IMR-90 (cell line): ENCODE data around the gene TMC3. TPM values are rescaled to one million over a fixed set of nuclear protein-coding genes. Genes with fewer than 3 reads are reported as not detected.
A peak's percentile ranks its signal among the peaks of the same experiment; 100 is the strongest.

Experiments used
- ATAC-seq: fragments of 200-7000 bp; cut with Tn5 transposase; 2 replicates; pipeline ENCODE4 v1.9.1; 2020; ENCODE audit warnings: low read depth, mild to moderate bottlenecking, moderate library complexity
- BruUV-seq: library from RNA; stranded (reverse); fragments of 400-500 nt; replicated peaks from 2 replicates; lab custom pipeline; 2021; lab: Mats Ljungman, UMichigan
- CTCF ChIA-PET: fragments of 300-600 bp; formaldehyde crosslinking; extraction: SDS; loops from one replicate; lab custom pipeline; 2021; ENCODE audit warnings: antibody characterized with exemption; lab: Yijun Ruan, JAX
- POLR2A ChIA-PET: fragments of 300-600 bp; sonication (Branson Sonifier 250); formaldehyde crosslinking; loops from one replicate; lab custom pipeline; 2022; ENCODE audit warnings: antibody characterized with exemption; ENCODE audit not compliant: unreplicated experiment; lab: Charles Lee
- DNase-seq: peaks from one replicate; pipeline ENCODE4 v3.0.0; 2013
- H2AFZ ChIP-seq: replicated peaks from 2 replicates; pipeline ENCODE3; 2013; ENCODE audit warnings: low read length, mild to moderate bottlenecking; ENCODE audit not compliant: poor library complexity
- H2AK5ac ChIP-seq: 2 replicates; pipeline ENCODE4 v1.6.1; 2013; ENCODE audit warnings: low read depth, low read length, inconsistent platforms
- H2AK9ac ChIP-seq: replicated peaks from 2 replicates; pipeline ENCODE3; 2013; ENCODE audit warnings: mild to moderate bottlenecking, low read depth, low read length, moderate library complexity; ENCODE audit not compliant: poor library complexity
- H2BK120ac ChIP-seq: 2 replicates; pipeline ENCODE4 v1.6.1; 2013; ENCODE audit warnings: low read depth, low read length, inconsistent platforms
- H2BK15ac ChIP-seq: 3 replicates; pipeline ENCODE4 v1.6.1; 2013; ENCODE audit warnings: low read depth, low read length, inconsistent platforms
- H2BK20ac ChIP-seq: 2 replicates; pipeline ENCODE4 v1.6.1; 2013; ENCODE audit warnings: low read depth, mild to moderate bottlenecking, inconsistent platforms, low read length, moderate library complexity
- H2BK5ac ChIP-seq: 2 replicates; pipeline ENCODE4 v1.6.1; 2013; ENCODE audit warnings: mild to moderate bottlenecking, low read depth, low read length, inconsistent platforms; ENCODE audit not compliant: poor library complexity, severe bottlenecking
- H3K14ac ChIP-seq: replicated peaks from 2 replicates; pipeline ENCODE4 v1.6.1; 2013; ENCODE audit warnings: low read depth, low read length, inconsistent platforms
- H3K18ac ChIP-seq: 2 replicates; pipeline ENCODE4 v1.6.1; 2013; ENCODE audit warnings: low read depth, low read length, control low read depth
- H3K23ac ChIP-seq: 2 replicates; pipeline ENCODE4 v1.6.1; 2013; ENCODE audit warnings: low read depth, low read length, inconsistent platforms
- H3K27ac ChIP-seq: 2 replicates; pipeline ENCODE4 v1.5.1; 2013; ENCODE audit warnings: mild to moderate bottlenecking, control low read depth, low read length; ENCODE audit not compliant: insufficient read depth
- H3K27me3 ChIP-seq: 2 replicates; pipeline ENCODE4 v1.6.1; 2013; ENCODE audit warnings: low read length; ENCODE audit not compliant: control insufficient read depth, insufficient read depth
- H3K36me3 ChIP-seq: 2 replicates; pipeline ENCODE4 v1.6.1; 2013; ENCODE audit warnings: low read length, mixed read lengths; ENCODE audit not compliant: control insufficient read depth, insufficient read depth
- H3K4ac ChIP-seq: 2 replicates; pipeline ENCODE4 v1.6.1; 2013; ENCODE audit warnings: low read depth, low read length, inconsistent platforms
- H3K4me1 ChIP-seq: 2 replicates; pipeline ENCODE4 v1.6.1; 2013; ENCODE audit warnings: low read length, mixed read lengths; ENCODE audit not compliant: control insufficient read depth, insufficient read depth
- H3K4me2 ChIP-seq: 2 replicates; pipeline ENCODE4 v1.6.1; 2013; ENCODE audit warnings: low read depth, mild to moderate bottlenecking, control low read depth, low read length, moderate library complexity
- H3K4me3 ChIP-seq: 2 replicates; pipeline ENCODE4 v1.5.1; 2013; ENCODE audit warnings: low read depth, mild to moderate bottlenecking, control low read depth, low read length, moderate library complexity; ENCODE audit not compliant: insufficient read depth
- H3K56ac ChIP-seq: 2 replicates; pipeline ENCODE4 v1.6.1; 2013; ENCODE audit warnings: low read length, inconsistent platforms; ENCODE audit not compliant: insufficient read depth; ENCODE audit errors: extremely low read depth
- H3K79me1 ChIP-seq, 2 experiments: 2 replicates each; pipeline ENCODE4 v1.6.1; 2013; ENCODE audit warnings: low read length in 2 of 2, inconsistent platforms in 1 of 2, low read depth in 1 of 2
- H3K9ac ChIP-seq: 2 replicates; pipeline ENCODE4 v1.6.1; 2013; ENCODE audit warnings: low read depth, low read length, control low read depth
- H3K9me1 ChIP-seq: 2 replicates; pipeline ENCODE4 v1.6.1; 2013; ENCODE audit warnings: low read length, inconsistent platforms; ENCODE audit not compliant: insufficient read depth
- H3K9me3 ChIP-seq: 2 replicates; pipeline ENCODE4 v1.6.1; 2013; ENCODE audit warnings: low read length; ENCODE audit not compliant: control insufficient read depth, insufficient read depth
- H4K20me1 ChIP-seq: 2 replicates; pipeline ENCODE4 v1.6.1; 2013; ENCODE audit warnings: low read length, inconsistent platforms; ENCODE audit not compliant: insufficient read depth
- H4K5ac ChIP-seq: 2 replicates; pipeline ENCODE4 v1.6.1; 2013; ENCODE audit warnings: mild to moderate bottlenecking, low read depth, low read length, control low read depth
- H4K8ac ChIP-seq, 2 experiments: 2 replicates each; pipeline ENCODE4 v1.6.1; 2013; ENCODE audit warnings: low read depth in 2 of 2, low read length in 2 of 2, control low read depth in 1 of 2, inconsistent platforms in 1 of 2
- H4K91ac ChIP-seq: 2 replicates; pipeline ENCODE4 v1.6.1; 2013; ENCODE audit warnings: low read depth, low read length, inconsistent platforms; ENCODE audit not compliant: insufficient read depth
- BHLHE40 ChIP-seq: fragments of 150-350 bp; IDR thresholded peaks from 2 replicates; pipeline ENCODE4 v1.6.1; 2016; ENCODE audit warnings: mild to moderate bottlenecking, low read depth, low read length
- CEBPB ChIP-seq: IDR thresholded peaks from 2 replicates; pipeline ENCODE4 v1.6.1; 2012; ENCODE audit warnings: low read depth, low read length, improper control_type of control experiment
- CHD1 ChIP-seq: IDR thresholded peaks from 2 replicates; pipeline ENCODE4 v1.6.1; 2012; ENCODE audit warnings: low read depth, low read length, improper control_type of control experiment
- FOS ChIP-seq: fragments of 150-350 bp; IDR thresholded peaks from 2 replicates; pipeline ENCODE4 v1.6.1; 2016; ENCODE audit warnings: low read depth, low read length
- MAFK ChIP-seq: IDR thresholded peaks from 2 replicates; pipeline ENCODE4 v1.6.1; 2012; ENCODE audit warnings: low read depth, low read length, improper control_type of control experiment
- MAZ ChIP-seq: IDR thresholded peaks from 2 replicates; pipeline ENCODE4 v1.6.1; 2012; ENCODE audit warnings: low read depth, mild to moderate bottlenecking, low read length, improper control_type of control experiment, moderate library complexity, borderline replicate concordance
- MXI1 ChIP-seq: IDR thresholded peaks from 2 replicates; pipeline ENCODE4 v1.6.1; 2012; ENCODE audit warnings: low read depth, mild to moderate bottlenecking, low read length, moderate library complexity, borderline replicate concordance
- NFE2L2 ChIP-seq: fragments of 150-350 bp; IDR thresholded peaks from 2 replicates; pipeline ENCODE4 v1.6.1; 2016; ENCODE audit warnings: low read depth, mild to moderate bottlenecking, low read length
- RAD21 ChIP-seq: IDR thresholded peaks from 2 replicates; pipeline ENCODE4 v1.6.1; 2012; ENCODE audit warnings: low read length, improper control_type of control experiment
- SMC3 ChIP-seq: fragments of 150-350 bp; IDR thresholded peaks from 2 replicates; pipeline ENCODE4 v1.6.1; 2016; ENCODE audit warnings: low read depth, mild to moderate bottlenecking, antibody characterized with exemption, low read length, moderate library complexity
- WGBS, 2 experiments: methylation state at CpG; one replicate each; pipeline versions ENCODE4 v1.1.5 to v1.1.7; 2013; ENCODE audit warnings: missing lambda C conversion rate in 2 of 2; ENCODE audit not compliant: insufficient read length in 1 of 2; ENCODE audit errors: extremely low coverage in 2 of 2; 5-methylcytosine and 5-hydroxymethylcytosine counted together
- dilution Hi-C: fragments of 300-500 bp; cut with HindIII; formaldehyde crosslinking; loops from one replicate; pipeline ENCODE4 v1.14.3; 2018; ENCODE audit warnings: low sequenced_read_pairs; ENCODE audit not compliant: unreplicated experiment
- in situ Hi-C: fragments of 300-500 bp; cut with MboI; formaldehyde crosslinking; loops from 3 replicates; pipeline ENCODE4 v1.14.3; 2019; ENCODE audit warnings: low sequenced_read_pairs, inconsistent platforms, mixed read lengths
- intact Hi-C: fragments of 100-400 bp; cut with micrococcal nuclease; formaldehyde crosslinking; loops from 2 replicates; pipeline ENCODE4 v1.10.0; 2022
- polyA plus RNA-seq, 3 experiments: library from polyadenylated mRNA; depleted of rRNA; stranded (reverse); fragments of >200 nt; gene quantifications; 2 replicates each; pipeline ENCODE4 v1.2.3, GENCODE V29; 2012; ENCODE audit warnings: low replicate concordance in 1 of 3
- total RNA-seq: library from RNA; depleted of rRNA; stranded (reverse); fragments of >200 nt; gene quantifications from 2 replicates; pipeline ENCODE4 v1.2.3, GENCODE V29; 2012
- TF ChIP-seq, protein P1 (sequence below): fragments of 150-350 bp; IDR thresholded peaks from 2 replicates; pipeline ENCODE4 v1.6.1; 2016; ENCODE audit warnings: low read depth, mild to moderate bottlenecking, low read length, moderate library complexity, borderline replicate concordance

TMC3 gene
- total and polyA plus RNA-seq, 2 of the 4 experiments (the other 2 are of a cell fraction) = not detected

DNA sequence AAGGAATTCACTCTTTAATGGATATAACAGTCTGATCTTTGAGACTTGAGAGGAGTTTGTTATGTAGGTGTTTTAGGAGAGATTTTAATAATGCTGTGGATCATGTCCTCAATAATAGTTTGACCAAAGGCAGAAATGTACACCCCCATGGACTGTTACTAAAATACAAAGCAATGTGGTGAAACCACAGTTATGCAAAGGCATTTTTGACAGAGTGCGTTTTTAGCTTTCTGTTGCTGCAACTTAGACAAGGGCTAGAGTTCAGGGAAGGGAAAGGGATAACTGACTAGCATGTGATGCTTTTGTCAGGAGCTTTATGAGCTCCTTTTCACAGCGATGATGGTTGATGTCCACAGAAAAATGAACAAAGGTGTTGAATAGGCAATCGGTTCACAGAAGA, 46.5 kb downstream of the TMC3 start:
- ChIA-PET CTCF (interaction anchor here (0.7 to 2.2 kb wide), 3 partner anchors 9 to 52 kb away, joined by 3 to 8 read pairs (median 4); no protein-coding TSS in a partner anchor), POLR2A (interaction anchor here (0.6 kb wide), 1 partner anchor 64 kb away, joined by 6 read pairs; no protein-coding TSS in a partner anchor)
- Histone ChIP-seq H3K23ac (no peak overlapping the region; the same call in 1 of the 2 replicates), H3K9ac (no peak overlapping the region), H3K4me3 (no peak overlapping the region), H3K14ac (no peak overlapping the region), H2BK120ac (peak overlapping the region; percentile 90), H3K79me1 (peaks cover 13 to 34% of the 10 kb centered on the region in 2 experiments), H3K9me1 (peaks cover 21% of the 10 kb centered on the region), H2BK15ac (0 out of 3 replicates have a peak overlapping the region, but pooled peaks have one; percentile 0), H4K20me1 (no peaks in the 10 kb centered on the region), H2AK9ac (no peak overlapping the region), H3K27ac (peak overlapping the region; percentile 86; the same call in 1 of the 2 replicates), H3K9me3 (no peaks in the 10 kb centered on the region), H4K5ac (no peak overlapping the region), H2BK20ac (peak overlapping the region; percentile 70; the same call in 1 of the 2 replicates), H3K18ac (peak overlapping the region; percentile 77), H3K4me2 (peak overlapping the region; percentile 62; the same call in 1 of the 2 replicates), H3K56ac (no peak overlapping the region), H3K4ac (peak overlapping the region; percentile 66; the same call in 1 of the 2 replicates), H3K4me1 (peaks cover 25% of the 10 kb centered on the region), H4K8ac (peak overlapping the region in 1 of 2 experiments; percentile 49; a peak in 2 of 4 replicates), H4K91ac (peak overlapping the region; percentile 49; the same call in 1 of the 2 replicates), H2AK5ac (no peak overlapping the region), H2BK5ac (peak overlapping the region; percentile 95), H3K27me3 (no peaks in the 10 kb centered on the region), H3K36me3 (no peaks in the 10 kb centered on the region), H2AFZ (no peak overlapping the region)
- in situ Hi-C loops = no loop called here
- dilution Hi-C loops = no loop called here
- TF ChIP-seq CEBPB = peak; percentile 89
- no peak for TF ChIP-seq MXI1
- TF ChIP-seq MAFK = peak; percentile 50; the same call in 1 of the 2 replicates
- TF ChIP-seq RAD21 = no peak
- TF ChIP-seq CHD1 = no peak
- TF ChIP-seq MAZ = no peak
- TF ChIP-seq NFE2L2 = no peak
- TF ChIP-seq SMC3 = no peak
- TF ChIP-seq BHLHE40 = no peak; the same call in 1 of the 2 replicates
- TF ChIP-seq, protein P1, sequence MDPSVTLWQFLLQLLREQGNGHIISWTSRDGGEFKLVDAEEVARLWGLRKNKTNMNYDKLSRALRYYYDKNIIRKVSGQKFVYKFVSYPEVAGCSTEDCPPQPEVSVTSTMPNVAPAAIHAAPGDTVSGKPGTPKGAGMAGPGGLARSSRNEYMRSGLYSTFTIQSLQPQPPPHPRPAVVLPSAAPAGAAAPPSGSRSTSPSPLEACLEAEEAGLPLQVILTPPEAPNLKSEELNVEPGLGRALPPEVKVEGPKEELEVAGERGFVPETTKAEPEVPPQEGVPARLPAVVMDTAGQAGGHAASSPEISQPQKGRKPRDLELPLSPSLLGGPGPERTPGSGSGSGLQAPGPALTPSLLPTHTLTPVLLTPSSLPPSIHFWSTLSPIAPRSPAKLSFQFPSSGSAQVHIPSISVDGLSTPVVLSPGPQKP = no peak
- TF ChIP-seq FOS = no peak
- 0% methylated on average over 1 of the region's 3 CpGs; no CpG with 5 or more reads in 1 of the 2 experiments for whole genome bisulfite sequencing, 2 experiments
- ATAC-seq (peak; percentile 41), DNase-seq (peak; percentile 91)
- intact Hi-C loops = loop anchor here (5.0 kb wide), 1 partner anchor 60 kb away; no protein-coding TSS in a partner anchor
- BruUV-seq = no TSS peak
